ENCODE measurements around the gene RHBDD1.

GRCh38 chr2:226873826-226874225, 38.0 kb downstream of the RHBDD1 start:
- TF ChIP-seq CTCF (IDR thresholded peaks at IDR 0.05; ENCODE audit: insufficient read depth, low read length, poor library complexity, severe bottlenecking) (no peak), EZH2phosphoT487 (conservative IDR thresholded peaks at IDR 0.05; ENCODE audit: low read length) (no peak)

All from SU-DHL-6 (cell line).